GM18508 (cell line): ENCODE results near the gene NEXN.
"Not testable (repeated sequence)": the region's sequence is repeated elsewhere in the genome, so short reads cannot be mapped to it uniquely, and the experiment has no call there.

Experiments
- ATAC-seq: cut with Tn5 transposase; IDR thresholded peaks from one replicate; pipeline ENCODE4 v1.9.1; 2021; ENCODE audit warnings: moderate number of reproducible peaks; ENCODE audit not compliant: insufficient read depth, unreplicated experiment

Gene NEXN

GRCh38 chr1:77900687-77901293 lies 12.4 kb downstream of the NEXN start:
- no peak for ATAC-seq

- ATAC-seq, result no peak
Observed at GRCh38 chr1:77905603-77906002, 17.2 kb downstream of the NEXN start.

- no peak for ATAC-seq
Observed at GRCh38 chr1:77906019-77906545, 17.7 kb downstream of the NEXN start.

GRCh38 chr1:77906624-77907023 lies 18.2 kb downstream of the NEXN start:
- no peak for ATAC-seq

GRCh38 chr1:77910116-77910515 lies 21.7 kb downstream of the NEXN start:
- no peak for ATAC-seq

GRCh38 chr1:77918918-77919317 lies 30.5 kb downstream of the NEXN start:
- ATAC-seq, result not testable (repeated sequence)

- no peak for ATAC-seq
Observed at GRCh38 chr1:77925518-77925917, 37.1 kb downstream of the NEXN start.

- no peak for ATAC-seq
Observed at GRCh38 chr1:77925956-77926355, 37.5 kb downstream of the NEXN start.

- ATAC-seq, result no peak
Observed at GRCh38 chr1:77926561-77927357, 38.3 kb downstream of the NEXN start.

GRCh38 chr1:77927414-77927813 lies 39.0 kb downstream of the NEXN start:
- ATAC-seq, result no peak

- no peak for ATAC-seq
Observed at GRCh38 chr1:77929806-77930205, 41.4 kb downstream of the NEXN start.

- no peak for ATAC-seq
Observed at GRCh38 chr1:77938651-77939050, 50.2 kb downstream of the NEXN start.

GRCh38 chr1:77940921-77941570 lies 52.6 kb downstream of the NEXN start:
- ATAC-seq, result no peak

- ATAC-seq, result no peak
Observed at GRCh38 chr1:77942400-77943140, 54.1 kb downstream of the NEXN start.

GRCh38 chr1:77945345-77945744 lies 56.9 kb downstream of the NEXN start:
- ATAC-seq, result no peak

- no peak for ATAC-seq
Observed at GRCh38 chr1:77948841-77949424, 60.5 kb downstream of the NEXN start.

GRCh38 chr1:77950873-77951272 lies 62.4 kb downstream of the NEXN start:
- peak; percentile 47 for ATAC-seq

- no peak for ATAC-seq
Observed at GRCh38 chr1:77951328-77951727, 62.9 kb downstream of the NEXN start.

GRCh38 chr1:77953907-77954306 lies 65.5 kb downstream of the NEXN start:
- ATAC-seq, result no peak

GRCh38 chr1:77954521-77954920 lies 66.1 kb downstream of the NEXN start:
- ATAC-seq, result no peak
